ENCODE measurements around the gene MYO1G. TPM values are rescaled to one million over a fixed set of nuclear protein-coding genes. Genes with fewer than 3 reads are reported as not detected.

The MYO1G gene
- total RNA-seq, 1 experiment from 2014 or later: 0.57 TPM

- Mint-ChIP-seq H3K4me1 (no peaks in the 10 kb centered on the region), H3K36me3 (ENCODE audit: insufficient read depth in 1 of 3, low read depth in 3 of 3) (peaks cover 0 to 12% (median 2%) of the 10 kb centered on the region in 3 experiments; a peak in 5 of 7 replicates), H3K27ac (no peak overlapping the region; a peak in 1 of 7 replicates), H3K27me3 (ENCODE audit: low read depth) (no peaks in the 10 kb centered on the region; the same call in 1 of the 2 replicates), H3K9me3 (no peaks in the 10 kb centered on the region), H3K4me3 (no peak overlapping the region)
- no peak overlapping the region for H4K91ac ChIP-seq (ENCODE audit: insufficient read length, low read depth, low read length)
- H3K79me1 ChIP-seq (ENCODE audit: insufficient read depth, low read depth, low read length, poor library complexity, severe bottlenecking): no peaks in the 10 kb centered on the region
- H2AFZ ChIP-seq (ENCODE audit: low read length): no peak overlapping the region
- no peak overlapping the region for H3K23ac ChIP-seq (ENCODE audit: insufficient read length, low read depth, low read length)
- no CpG with 5 or more reads among the region's 7 CpGs for WGBS (ENCODE audit: extremely low coverage, insufficient read length, low lambda C conversion rate)
- H3K18ac ChIP-seq (ENCODE audit: insufficient read length, low read depth, low read length): no peak overlapping the region
- no peak overlapping the region for H3K14ac ChIP-seq (ENCODE audit: insufficient read depth, low read length)
- no peak overlapping the region for H2BK5ac ChIP-seq (ENCODE audit: insufficient read length, low read length)
- no peak overlapping the region for H3K27ac ChIP-seq (ENCODE audit: insufficient read length, low read depth, low read length)
- TF ChIP-seq, protein P1, sequence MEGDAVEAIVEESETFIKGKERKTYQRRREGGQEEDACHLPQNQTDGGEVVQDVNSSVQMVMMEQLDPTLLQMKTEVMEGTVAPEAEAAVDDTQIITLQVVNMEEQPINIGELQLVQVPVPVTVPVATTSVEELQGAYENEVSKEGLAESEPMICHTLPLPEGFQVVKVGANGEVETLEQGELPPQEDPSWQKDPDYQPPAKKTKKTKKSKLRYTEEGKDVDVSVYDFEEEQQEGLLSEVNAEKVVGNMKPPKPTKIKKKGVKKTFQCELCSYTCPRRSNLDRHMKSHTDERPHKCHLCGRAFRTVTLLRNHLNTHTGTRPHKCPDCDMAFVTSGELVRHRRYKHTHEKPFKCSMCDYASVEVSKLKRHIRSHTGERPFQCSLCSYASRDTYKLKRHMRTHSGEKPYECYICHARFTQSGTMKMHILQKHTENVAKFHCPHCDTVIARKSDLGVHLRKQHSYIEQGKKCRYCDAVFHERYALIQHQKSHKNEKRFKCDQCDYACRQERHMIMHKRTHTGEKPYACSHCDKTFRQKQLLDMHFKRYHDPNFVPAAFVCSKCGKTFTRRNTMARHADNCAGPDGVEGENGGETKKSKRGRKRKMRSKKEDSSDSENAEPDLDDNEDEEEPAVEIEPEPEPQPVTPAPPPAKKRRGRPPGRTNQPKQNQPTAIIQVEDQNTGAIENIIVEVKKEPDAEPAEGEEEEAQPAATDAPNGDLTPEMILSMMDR (conservative IDR thresholded peaks at IDR 0.05): no peak
- H4K5ac ChIP-seq (ENCODE audit: insufficient read length, low read depth, low read length): no peak overlapping the region
- no peaks in the 10 kb centered on the region for H3K9me3 ChIP-seq (ENCODE audit: control insufficient read depth, low read depth, low read length)
- H2AK5ac ChIP-seq (ENCODE audit: insufficient read length, low read length): no peak overlapping the region
- H3K23me2 ChIP-seq (ENCODE audit: insufficient read length, low read depth, low read length, poor library complexity, severe bottlenecking): no peaks in the 10 kb centered on the region
- H3K79me2 ChIP-seq (ENCODE audit: insufficient read depth, low read length): no peaks in the 10 kb centered on the region
- no peak overlapping the region for H4K8ac ChIP-seq (replicated peaks; ENCODE audit: insufficient read length, low read depth, low read length)
- H2BK15ac ChIP-seq (ENCODE audit: low read depth, low read length): no peak overlapping the region
- no peak overlapping the region for H3K4ac ChIP-seq (ENCODE audit: low read depth, low read length)
- DNase-seq: no peak
- H2BK20ac ChIP-seq (ENCODE audit: low read depth, low read length, poor library complexity, severe bottlenecking): no peak overlapping the region
- no peaks in the 10 kb centered on the region for H3K27me3 ChIP-seq (ENCODE audit: insufficient read depth, low read length)
- no peak overlapping the region for H3K9ac ChIP-seq (ENCODE audit: extremely low read depth, insufficient read length, low read length)
- no peak overlapping the region for H3K4me2 ChIP-seq (ENCODE audit: insufficient read depth, insufficient read length, low read length)
- no peak overlapping the region for H3K56ac ChIP-seq (ENCODE audit: insufficient read length, low read depth, low read length)
- H2BK12ac ChIP-seq (ENCODE audit: insufficient read length, low read depth, low read length): no peak overlapping the region
- no peak overlapping the region for H2BK120ac ChIP-seq (ENCODE audit: low read depth, low read length, poor library complexity, severe bottlenecking)
- no peak overlapping the region for H3T11ph ChIP-seq (ENCODE audit: low read length)
- H3K4me1 ChIP-seq (ENCODE audit: insufficient read depth, low read length): no peaks in the 10 kb centered on the region
- H4K20me1 ChIP-seq (ENCODE audit: control insufficient read depth, insufficient read depth, insufficient read length): no peaks in the 10 kb centered on the region
Observed at GRCh38 chr7:44974549-44974948, 4.3 kb downstream of the MYO1G start.

Data from H9 (cell line).